MM.1S (cell line): ENCODE measurements around the gene SLC22A2.

Experiments used
- DNase-seq: peaks from one replicate; pipeline ENCODE4 v3.0.0-alpha.2; 2015
- H2AFZ ChIP-seq: fragments of 300-600 bp; sonication (generic); 2 replicates; pipeline ENCODE4 v1.6.0; 2016; ENCODE audit warnings: antibody characterized with exemption, low read length
- H3F3A ChIP-seq: fragments of 300-600 bp; sonication (generic); 2 replicates; pipeline ENCODE4 v1.6.1; 2016; ENCODE audit warnings: mild to moderate bottlenecking, antibody characterized with exemption, low read length, moderate library complexity, mixed read lengths; ENCODE audit not compliant: insufficient read depth
- H3K27ac ChIP-seq: fragments of 300-600 bp; sonication (generic); 2 replicates; pipeline ENCODE4 v1.5.1; 2016; ENCODE audit warnings: mild to moderate bottlenecking, low read length
- H3K27me3 ChIP-seq: fragments of 300-600 bp; sonication (generic); replicated peaks from 2 replicates; pipeline ENCODE4 v1.6.0; 2016; ENCODE audit warnings: low read length; ENCODE audit not compliant: insufficient read depth
- H3K36me3 ChIP-seq: fragments of 300-600 bp; sonication (generic); replicated peaks from 2 replicates; pipeline ENCODE4 v1.6.1; 2016; ENCODE audit warnings: mild to moderate bottlenecking, low read length, mixed read lengths; ENCODE audit not compliant: insufficient read depth
- H3K4me1 ChIP-seq: fragments of 300-600 bp; sonication (generic); 2 replicates; pipeline ENCODE4 v1.6.1; 2016; ENCODE audit warnings: low read length, mixed read lengths
- H3K4me2 ChIP-seq: fragments of 300-600 bp; sonication (generic); 2 replicates; pipeline ENCODE4 v1.6.0; 2016; ENCODE audit warnings: low read depth, low read length
- H3K4me3 ChIP-seq: fragments of 300-600 bp; sonication (generic); 2 replicates; pipeline ENCODE4 v1.5.1; 2016; ENCODE audit warnings: low read length, mixed read lengths
- H3K79me2 ChIP-seq: fragments of 300-600 bp; sonication (generic); 2 replicates; pipeline ENCODE4 v1.6.1; 2016; ENCODE audit warnings: mixed run types, low read length, mixed read lengths
- H3K9ac ChIP-seq: fragments of 300-600 bp; sonication (generic); 2 replicates; pipeline ENCODE4 v1.6.1; 2016; ENCODE audit warnings: low read length, mixed read lengths
- H3K9me2 ChIP-seq: fragments of 300-600 bp; sonication (generic); replicated peaks from 2 replicates; pipeline ENCODE4 v1.6.1; 2016; ENCODE audit warnings: mild to moderate bottlenecking, low read length, mixed read lengths; ENCODE audit not compliant: insufficient read depth
- H3K9me3 ChIP-seq: fragments of 300-600 bp; sonication (generic); replicated peaks from 2 replicates; pipeline ENCODE4 v1.6.1; 2016; ENCODE audit warnings: mild to moderate bottlenecking, low read length, mixed read lengths; ENCODE audit not compliant: insufficient read depth
- H4K20me1 ChIP-seq: fragments of 300-600 bp; sonication (generic); 2 replicates; pipeline ENCODE4 v1.6.1; 2016; ENCODE audit warnings: mild to moderate bottlenecking, low read length, moderate library complexity, mixed read lengths; ENCODE audit not compliant: insufficient read depth
- EZH2 ChIP-seq: fragments of 300-600 bp; sonication (generic); optimal IDR thresholded peaks from 2 replicates; pipeline ENCODE3; 2017; ENCODE audit warnings: low read depth, mild to moderate bottlenecking, antibody characterized with exemption, low read length, mixed read lengths
- EZH2phosphoT487 ChIP-seq: fragments of 300-600 bp; sonication (generic); IDR thresholded peaks from 2 replicates; pipeline ENCODE4 v1.6.1; 2018; ENCODE audit warnings: antibody characterized with exemption, low read length
- TF ChIP-seq, protein P1 (sequence below): fragments of 300-600 bp; sonication (generic); IDR thresholded peaks from 2 replicates; pipeline ENCODE4 v1.5.1; 2016; ENCODE audit warnings: antibody characterized with exemption, low read length, mixed read lengths

The SLC22A2 gene

GRCh38 chr6:160221918-160222317 is 36.7 kb downstream of the SLC22A2 start:
- no peaks in the 10 kb centered on the region for H4K20me1 ChIP-seq
- H3K4me3 ChIP-seq = no peak overlapping the region
- H3K79me2 ChIP-seq = no peaks in the 10 kb centered on the region
- DNase-seq = no peak
- no peak overlapping the region for H2AFZ ChIP-seq
- H3K9me3 ChIP-seq = no peaks in the 10 kb centered on the region
- H3K27me3 ChIP-seq = no peaks in the 10 kb centered on the region
- no peak overlapping the region for H3K27ac ChIP-seq
- TF ChIP-seq EZH2phosphoT487 = no peak
- no peak for TF ChIP-seq EZH2
- TF ChIP-seq, protein P1, sequence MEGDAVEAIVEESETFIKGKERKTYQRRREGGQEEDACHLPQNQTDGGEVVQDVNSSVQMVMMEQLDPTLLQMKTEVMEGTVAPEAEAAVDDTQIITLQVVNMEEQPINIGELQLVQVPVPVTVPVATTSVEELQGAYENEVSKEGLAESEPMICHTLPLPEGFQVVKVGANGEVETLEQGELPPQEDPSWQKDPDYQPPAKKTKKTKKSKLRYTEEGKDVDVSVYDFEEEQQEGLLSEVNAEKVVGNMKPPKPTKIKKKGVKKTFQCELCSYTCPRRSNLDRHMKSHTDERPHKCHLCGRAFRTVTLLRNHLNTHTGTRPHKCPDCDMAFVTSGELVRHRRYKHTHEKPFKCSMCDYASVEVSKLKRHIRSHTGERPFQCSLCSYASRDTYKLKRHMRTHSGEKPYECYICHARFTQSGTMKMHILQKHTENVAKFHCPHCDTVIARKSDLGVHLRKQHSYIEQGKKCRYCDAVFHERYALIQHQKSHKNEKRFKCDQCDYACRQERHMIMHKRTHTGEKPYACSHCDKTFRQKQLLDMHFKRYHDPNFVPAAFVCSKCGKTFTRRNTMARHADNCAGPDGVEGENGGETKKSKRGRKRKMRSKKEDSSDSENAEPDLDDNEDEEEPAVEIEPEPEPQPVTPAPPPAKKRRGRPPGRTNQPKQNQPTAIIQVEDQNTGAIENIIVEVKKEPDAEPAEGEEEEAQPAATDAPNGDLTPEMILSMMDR = no peak
- H3K4me2 ChIP-seq = no peak overlapping the region
- no peaks in the 10 kb centered on the region for H3K4me1 ChIP-seq
- H3F3A ChIP-seq = no peaks in the 10 kb centered on the region
- H3K36me3 ChIP-seq = no peaks in the 10 kb centered on the region
- H3K9ac ChIP-seq = no peak overlapping the region
- H3K9me2 ChIP-seq = no peaks in the 10 kb centered on the region

DNA sequence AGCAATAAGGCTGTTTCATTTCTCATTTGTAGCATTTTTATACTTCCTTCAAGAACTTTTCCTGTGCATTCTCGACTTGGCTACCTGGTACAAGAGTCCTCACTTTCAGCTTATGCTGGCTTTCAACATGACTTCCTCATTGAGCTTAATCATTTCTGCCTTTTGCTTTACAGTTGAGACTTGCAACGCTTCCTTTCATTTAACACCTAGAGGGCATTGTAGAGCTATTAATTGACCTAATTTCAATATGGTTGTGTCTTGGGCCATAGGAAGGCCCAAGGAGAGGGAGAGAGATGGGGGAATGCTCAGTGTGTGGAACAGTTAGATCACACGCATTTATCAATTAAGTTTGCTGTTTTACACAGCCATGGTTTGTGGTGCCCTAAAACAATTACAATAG is 37.2 kb downstream of the SLC22A2 start:
- H2AFZ ChIP-seq = no peak overlapping the region
- no peaks in the 10 kb centered on the region for H3F3A ChIP-seq
- TF ChIP-seq EZH2phosphoT487 = no peak
- TF ChIP-seq EZH2 = no peak
- TF ChIP-seq, protein P1 = peak; percentile 22
- no peak overlapping the region for H3K27ac ChIP-seq
- H4K20me1 ChIP-seq = no peaks in the 10 kb centered on the region
- no peaks in the 10 kb centered on the region for H3K79me2 ChIP-seq
- no peaks in the 10 kb centered on the region for H3K36me3 ChIP-seq
- H3K4me3 ChIP-seq = no peak overlapping the region
- H3K27me3 ChIP-seq = no peaks in the 10 kb centered on the region
- peak; percentile 8 for DNase-seq
- no peaks in the 10 kb centered on the region for H3K9me3 ChIP-seq
- no peaks in the 10 kb centered on the region for H3K9me2 ChIP-seq
- no peak overlapping the region for H3K4me2 ChIP-seq
- no peaks in the 10 kb centered on the region for H3K4me1 ChIP-seq
- H3K9ac ChIP-seq = no peak overlapping the region

GRCh38 chr6:160218810-160219209 is 39.8 kb downstream of the SLC22A2 start:
- H3K9me3 ChIP-seq = no peaks in the 10 kb centered on the region
- no peaks in the 10 kb centered on the region for H3K36me3 ChIP-seq
- no peaks in the 10 kb centered on the region for H3F3A ChIP-seq
- H4K20me1 ChIP-seq = no peaks in the 10 kb centered on the region
- H3K4me1 ChIP-seq = no peaks in the 10 kb centered on the region
- H3K27ac ChIP-seq = no peak overlapping the region
- H2AFZ ChIP-seq = no peak overlapping the region
- H3K9ac ChIP-seq = no peak overlapping the region
- no peak overlapping the region for H3K4me3 ChIP-seq
- H3K79me2 ChIP-seq = no peaks in the 10 kb centered on the region
- no peak for TF ChIP-seq EZH2phosphoT487
- TF ChIP-seq EZH2 = no peak
- TF ChIP-seq, protein P1 = no peak
- no peaks in the 10 kb centered on the region for H3K27me3 ChIP-seq
- no peak overlapping the region for H3K4me2 ChIP-seq
- DNase-seq = no peak
- H3K9me2 ChIP-seq = no peaks in the 10 kb centered on the region
